ENCODE measurements around the gene CTDP1.

CTDP1 gene

DNA sequence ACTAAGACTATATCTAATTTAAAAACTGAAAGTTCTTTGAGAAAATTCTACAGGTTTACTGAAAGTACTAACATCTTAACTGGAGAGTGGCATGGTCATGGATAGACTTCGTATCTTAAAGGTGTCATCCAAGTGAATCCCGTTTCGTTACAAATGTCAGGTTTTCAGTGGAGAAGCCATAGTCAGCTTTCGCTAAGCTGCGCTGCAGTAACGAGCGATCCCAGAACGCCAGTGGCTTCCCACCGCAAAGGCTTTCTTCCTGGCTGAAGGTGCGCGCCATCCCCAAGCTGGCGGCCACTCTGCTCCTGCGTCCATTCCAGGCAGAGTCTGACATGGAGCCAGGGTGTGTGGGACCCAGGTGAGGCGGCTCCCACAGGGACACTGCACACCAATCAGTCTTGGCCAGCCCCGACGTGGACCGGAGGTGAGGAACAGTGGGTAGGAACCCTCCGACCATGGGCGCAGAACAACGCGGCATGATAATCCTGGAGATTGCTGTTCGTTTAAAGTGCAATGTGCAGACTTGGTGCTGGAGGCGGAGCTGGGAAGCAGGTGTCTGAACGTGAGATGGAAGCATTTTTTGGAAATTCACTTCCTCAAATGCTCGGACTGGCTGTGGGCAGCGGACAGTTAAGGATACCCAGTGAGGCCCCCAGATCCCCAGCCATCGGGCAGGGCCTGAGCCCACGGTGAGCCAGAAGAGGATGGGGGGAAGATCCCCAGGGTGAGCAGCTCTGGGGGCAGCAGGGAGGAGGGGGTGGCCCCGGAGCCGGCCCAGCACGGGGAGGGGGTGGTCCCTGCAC is 90.3 kb downstream of the CTDP1 start:
- DNase-seq = no peak

DNA sequence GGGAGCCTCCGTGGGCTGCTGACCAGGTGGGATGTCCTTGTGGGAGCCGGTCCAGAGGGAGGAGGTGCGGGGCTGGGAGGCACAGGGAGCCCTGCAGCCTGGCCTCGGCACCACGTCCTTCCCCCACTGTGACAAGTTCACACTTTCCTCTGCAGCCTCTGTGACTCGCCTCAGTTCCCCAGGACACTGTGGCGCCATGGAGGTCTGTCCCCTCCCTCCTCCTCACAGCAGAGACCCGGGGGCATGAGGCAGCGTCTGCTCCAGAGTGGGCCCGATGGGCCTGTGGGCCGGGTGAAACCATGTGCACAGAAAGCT is 90.9 kb downstream of the CTDP1 start:
- no peak for DNase-seq

DNA sequence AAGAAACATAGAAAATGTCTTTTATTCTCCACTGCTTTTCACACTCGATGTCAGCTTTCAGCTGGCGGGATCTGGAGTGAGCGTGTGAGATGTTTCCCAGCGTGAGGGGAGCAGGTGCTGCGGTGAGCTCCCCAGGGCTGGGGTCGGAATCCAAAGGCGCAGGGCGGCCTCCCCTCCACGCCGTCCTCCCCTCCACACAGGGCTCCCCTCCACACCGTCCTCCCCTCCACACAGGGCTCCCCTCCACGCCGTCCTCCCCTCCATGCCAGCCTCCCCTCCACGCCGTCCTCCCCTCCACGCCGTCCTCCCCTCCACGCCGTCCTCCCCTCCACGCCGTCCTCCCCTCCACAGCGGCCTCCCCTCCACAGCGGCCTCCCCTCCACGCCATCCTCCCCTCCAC is 91.2 kb downstream of the CTDP1 start:
- no peak for DNase-seq

DNA sequence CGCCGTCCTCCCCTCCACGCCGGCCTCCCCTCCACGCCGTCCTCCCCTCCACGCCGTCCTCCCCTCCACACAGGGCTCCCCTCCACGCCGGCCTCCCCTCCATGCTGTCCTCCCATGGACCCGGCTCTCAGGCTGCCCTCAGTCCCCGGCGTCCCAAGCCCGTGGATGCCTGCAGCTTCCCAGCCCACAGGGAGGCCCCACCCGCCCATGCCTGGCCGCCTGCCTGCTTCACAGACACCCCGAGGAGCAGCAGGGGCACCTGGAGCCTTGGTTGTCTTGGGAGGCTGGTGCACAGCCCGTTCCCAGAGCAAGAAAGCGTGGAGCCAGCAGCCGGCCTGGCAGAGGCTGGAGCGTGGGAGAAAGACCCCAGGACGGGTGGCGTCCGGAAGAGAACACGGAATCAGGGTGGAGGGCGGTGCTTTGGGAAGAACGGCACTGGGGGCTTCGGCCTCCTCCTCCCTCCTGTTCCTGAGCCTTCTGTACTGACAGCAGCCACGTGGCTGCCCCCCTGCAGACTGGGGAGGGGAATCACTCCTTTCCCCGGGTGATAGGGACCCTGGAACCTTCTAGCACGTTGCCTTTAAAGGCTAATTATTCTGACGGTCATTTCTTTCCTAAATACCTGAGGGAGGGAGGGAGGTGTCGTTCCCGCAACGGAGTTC is 92.0 kb downstream of the CTDP1 start:
- no peak for DNase-seq

DNA sequence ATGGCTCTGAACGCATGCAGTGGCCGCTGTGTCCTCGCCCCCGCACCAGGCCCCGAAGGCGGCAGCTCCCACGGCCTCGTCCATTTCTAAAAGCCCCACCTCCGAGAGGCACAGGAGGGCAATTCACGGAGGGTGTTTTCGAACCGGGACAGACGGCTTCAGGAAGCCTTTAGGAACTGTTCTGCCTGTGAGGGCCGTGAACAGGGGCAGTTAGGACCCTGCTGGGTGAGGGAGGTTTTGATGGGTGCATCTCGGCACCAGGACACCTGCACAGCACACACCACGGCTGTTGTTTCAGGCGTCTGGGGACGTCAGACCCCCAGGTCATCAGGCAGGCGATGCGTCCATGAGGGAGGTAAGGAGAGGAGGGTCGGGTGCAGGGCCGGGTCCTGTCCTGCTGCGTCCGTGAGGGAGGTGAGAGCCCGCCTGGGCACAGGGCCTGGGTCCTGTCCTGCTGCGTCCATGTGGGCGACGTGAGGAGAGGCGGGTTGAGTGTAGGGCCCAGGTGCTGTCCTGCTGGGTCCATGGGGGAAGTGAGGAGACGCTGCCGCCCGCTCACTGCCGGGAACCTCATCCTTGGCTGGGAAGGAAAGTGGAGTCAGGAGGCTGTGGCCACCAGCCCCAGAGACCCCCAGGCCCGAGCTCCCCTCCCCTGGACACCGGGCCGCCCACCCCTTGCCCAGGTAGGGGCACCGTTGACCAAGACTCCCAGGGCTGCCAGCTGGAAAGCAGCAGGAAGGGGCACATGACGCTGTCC is 92.7 kb downstream of the CTDP1 start:
- DNase-seq = no peak

DNA sequence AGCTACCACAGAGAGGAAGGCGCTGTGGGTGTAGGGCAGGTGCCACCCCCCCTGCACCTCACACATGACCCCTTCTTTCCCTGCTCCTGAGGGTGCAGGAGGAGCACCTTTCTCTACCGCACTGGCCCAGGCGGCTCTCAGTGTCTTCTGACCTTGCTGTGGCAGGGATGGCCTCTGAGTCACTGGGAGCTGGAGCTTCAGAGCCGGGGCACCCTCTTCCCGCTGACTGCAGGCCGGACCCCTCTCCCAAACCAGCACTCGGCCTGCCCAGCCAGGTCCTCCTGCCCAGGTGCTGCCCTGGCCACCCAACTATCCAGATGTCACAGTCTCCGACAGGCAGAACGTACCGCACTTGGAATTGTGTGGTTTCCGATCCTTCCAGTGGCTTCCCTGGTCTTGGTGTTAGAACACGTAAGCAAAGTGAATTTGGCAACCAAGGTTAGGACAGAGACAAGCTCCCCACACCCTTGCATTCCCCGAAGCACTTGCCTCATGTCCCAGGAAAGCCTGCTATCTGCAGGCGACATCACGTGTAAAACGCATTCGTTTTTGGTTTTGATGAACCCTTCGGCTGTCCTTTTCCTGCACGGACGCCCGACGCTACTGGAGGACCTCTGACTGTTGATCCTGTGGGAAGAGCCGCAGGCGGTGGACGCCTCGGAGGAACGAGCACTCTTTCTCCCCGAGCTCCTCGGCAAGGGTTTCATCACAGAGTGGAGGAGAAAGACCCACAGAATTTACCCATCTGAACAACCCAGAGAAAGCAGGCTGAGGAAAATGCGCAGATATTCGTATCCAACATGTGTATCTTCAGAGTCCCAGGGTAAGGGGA is 93.5 kb downstream of the CTDP1 start:
- no peak for DNase-seq

DNA sequence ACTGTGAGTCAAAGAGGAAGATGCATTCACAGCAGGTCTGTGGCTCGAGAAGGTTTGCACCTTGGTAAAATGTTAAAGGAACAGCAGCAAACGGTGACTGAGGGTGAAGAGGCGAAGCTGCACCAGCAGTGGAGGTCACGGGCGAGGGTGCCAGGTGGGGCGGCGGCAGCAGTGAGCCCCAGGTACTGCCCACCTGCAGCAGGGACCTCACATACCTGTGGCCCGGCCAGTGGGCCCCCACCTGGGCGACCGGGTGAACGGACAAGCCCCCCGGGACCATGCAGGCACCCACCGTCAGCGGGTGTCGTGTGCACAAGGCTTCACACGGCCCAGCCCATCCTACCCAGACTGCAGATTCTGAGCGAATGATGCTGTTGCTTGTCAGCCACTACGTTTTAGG is 94.5 kb downstream of the CTDP1 start:
- no peak for DNase-seq

DNA sequence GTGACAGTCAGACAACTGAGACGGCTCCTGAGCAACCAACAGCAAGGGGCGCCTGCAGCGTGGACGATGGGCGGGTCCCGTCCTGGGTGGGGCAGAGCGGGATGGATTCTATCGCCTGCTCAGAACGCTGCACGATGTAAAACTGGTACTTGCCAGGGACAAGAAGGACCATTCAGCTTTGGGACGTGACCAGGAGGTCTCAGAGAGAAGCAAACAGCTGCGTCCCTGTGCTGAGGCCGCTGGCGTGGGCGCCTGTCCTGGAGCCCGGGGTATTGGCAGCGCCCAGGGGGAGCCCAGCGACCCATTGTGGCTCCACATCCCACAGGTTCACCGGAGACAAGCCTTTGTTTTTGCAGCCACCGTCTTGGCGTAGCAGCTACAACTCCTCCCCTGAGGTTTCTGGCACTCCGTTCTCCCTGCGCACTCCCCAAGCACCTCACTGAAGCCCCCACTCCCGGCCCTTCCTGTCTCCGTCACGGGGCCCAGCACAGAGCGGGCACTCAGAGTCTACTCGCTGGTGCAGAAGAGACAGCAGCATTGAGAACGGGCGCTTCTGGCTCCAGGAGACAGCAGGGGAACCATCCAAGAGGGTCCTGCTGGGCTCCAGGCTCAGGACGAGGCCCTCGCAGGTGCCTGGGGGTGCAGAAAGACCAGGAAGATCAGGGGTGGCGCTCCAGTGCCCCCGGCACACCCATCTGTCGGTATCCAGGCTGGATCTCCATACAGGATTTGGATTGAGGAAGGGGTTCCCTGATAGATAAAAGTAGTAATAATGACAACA is 96.0 kb downstream of the CTDP1 start:
- no peak for DNase-seq

DNA sequence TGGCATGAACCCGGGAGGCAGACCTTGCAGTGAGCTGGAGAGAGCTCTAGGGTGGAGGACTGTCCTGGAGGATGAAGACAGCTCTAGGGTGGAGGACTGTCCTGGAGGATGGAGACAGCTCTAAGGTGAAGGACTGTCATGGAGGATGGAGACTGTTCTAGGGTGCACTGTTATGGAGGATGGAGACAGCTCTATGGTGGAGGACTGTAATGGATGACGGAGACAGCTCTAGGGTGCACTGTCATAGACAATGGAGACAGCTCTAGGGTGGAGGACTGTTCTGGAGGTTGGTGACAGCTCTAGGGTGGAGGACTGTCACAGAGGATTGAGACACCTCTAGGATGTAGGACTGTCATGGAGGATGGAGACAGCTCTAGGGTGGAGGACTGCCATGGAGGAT is 97.1 kb downstream of the CTDP1 start:
- DNase-seq = no peak

DNA sequence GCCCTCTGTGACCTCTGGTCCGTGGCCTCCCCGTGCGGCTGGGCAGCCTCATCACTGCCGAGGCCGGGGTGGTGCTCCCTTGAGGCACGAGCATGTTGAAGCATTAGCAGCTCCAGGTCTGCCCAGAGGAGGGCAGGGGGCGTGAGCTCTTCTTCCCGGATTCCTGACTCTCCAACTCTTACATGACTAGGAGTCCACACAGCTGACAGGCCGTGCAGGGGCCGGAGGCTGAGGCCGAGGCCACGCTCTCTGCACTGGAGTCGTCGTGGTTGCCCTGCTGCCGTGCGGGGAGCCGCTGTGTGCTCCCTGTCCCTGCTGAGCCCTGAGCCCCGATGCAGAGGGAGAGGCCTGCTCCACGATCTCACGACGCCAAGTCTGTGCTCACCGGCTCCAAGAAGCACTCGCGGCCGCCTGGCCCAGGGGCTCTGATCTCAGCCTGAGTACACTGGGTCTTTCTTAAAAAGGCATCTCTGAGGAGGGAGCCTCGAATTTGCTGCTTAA is 98.7 kb downstream of the CTDP1 start:
- no peak for DNase-seq

DNA sequence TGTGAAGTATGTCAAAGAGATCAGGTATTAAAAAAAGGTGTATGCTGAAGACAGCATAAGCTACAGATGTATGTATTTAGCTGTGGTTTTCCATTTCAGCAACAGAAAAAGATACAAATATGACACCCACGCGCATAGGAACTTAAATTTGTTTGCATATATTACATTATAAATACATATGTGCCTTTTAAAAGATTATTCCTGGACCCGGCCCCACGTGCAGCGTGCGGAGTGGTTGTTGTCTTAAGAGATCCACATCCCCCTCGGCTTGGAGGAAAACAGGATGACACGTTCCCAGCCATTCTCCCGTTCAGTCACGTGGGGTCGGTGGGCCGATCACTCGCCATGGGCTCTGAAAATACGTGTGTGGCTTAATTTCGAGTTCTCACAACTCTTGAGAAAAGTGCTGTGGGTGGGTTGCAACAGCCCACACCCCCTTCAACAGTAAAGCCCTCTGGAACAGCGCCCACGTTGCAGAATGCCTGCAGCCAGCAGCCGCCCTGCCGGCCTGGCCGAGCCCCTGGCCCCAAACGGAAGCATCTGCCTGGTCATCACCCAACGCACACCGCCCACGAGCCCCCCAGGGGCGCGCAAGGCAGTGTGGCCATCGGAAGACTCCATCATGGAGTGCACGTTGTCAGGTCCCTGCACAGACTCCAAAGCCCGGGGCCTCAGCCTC is 99.6 kb downstream of the CTDP1 start:
- no peak for DNase-seq

DNA sequence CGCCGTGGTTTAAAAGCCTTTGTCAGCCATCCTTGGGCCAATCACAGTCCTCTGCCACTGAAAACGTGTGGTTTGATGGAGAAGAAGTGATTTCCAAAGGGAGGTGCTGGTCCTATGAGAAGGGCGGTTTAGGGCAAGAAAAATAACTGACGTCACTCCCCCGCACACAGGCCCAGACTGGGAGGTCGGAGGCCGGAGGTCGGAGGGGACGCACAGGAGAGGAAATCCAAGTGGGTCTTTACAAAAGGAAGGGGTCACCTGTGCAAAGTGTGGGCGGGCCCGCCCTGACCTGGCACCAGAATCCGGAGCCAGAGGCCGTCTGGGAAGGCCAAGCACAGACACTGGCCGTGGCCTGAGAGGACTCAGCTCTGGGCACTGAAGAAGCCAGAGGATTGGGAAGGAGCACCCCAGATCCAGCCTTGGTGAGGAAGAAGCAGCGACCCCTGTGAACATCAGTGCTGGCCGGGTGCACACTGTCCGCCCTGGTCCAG is 100.1 kb downstream of the CTDP1 start:
- no peak for DNase-seq

DNA sequence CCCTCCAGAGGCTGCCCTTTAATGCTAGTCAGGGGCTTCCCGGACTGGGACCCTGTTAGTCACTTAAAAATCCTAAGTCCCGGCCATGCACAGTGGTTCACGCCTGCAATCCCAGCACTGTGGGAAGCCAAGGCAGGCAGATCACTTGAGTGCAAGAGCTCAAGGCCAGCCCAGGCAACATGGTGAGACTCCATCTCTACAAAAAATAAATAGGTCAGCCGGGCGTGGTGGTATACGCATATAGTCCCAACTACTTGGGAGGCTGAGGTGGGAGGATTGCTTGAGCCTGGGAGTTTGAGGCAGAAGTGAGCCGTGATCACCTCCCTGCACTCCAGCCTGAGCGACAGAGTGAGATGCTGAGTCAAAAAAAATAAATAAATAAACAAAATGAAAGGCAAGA is 100.9 kb downstream of the CTDP1 start:
- no peak for DNase-seq

DNA sequence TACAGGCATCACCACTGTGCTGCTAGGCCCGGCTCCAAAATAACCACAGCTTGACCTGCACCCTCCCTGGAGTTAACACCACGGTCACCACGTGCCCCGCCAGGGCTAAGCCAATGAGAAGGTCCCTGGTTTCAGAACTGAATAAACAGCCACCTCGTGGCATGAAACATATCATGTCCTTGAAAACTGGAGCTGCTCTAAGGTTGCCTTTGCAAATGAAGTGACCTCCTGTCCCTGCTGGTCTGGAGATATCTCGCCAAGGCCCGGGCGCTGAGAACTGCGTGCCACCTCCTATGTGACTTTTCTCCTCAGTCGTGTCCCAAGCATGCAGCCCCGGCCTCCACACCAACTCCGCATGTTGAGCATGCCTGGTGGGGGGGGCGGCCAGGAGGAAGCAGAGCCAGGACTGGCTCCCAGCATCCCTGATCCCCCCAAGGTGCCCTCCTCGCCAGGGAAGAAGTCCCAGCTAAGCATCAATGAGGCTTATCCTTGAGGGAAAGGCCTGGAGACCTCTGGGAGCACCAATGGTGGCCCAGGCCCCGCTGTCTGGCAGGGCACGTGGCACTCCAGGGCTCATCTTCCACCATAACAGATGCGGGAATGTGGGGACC is 101.8 kb downstream of the CTDP1 start:
- no peak for DNase-seq

DNA sequence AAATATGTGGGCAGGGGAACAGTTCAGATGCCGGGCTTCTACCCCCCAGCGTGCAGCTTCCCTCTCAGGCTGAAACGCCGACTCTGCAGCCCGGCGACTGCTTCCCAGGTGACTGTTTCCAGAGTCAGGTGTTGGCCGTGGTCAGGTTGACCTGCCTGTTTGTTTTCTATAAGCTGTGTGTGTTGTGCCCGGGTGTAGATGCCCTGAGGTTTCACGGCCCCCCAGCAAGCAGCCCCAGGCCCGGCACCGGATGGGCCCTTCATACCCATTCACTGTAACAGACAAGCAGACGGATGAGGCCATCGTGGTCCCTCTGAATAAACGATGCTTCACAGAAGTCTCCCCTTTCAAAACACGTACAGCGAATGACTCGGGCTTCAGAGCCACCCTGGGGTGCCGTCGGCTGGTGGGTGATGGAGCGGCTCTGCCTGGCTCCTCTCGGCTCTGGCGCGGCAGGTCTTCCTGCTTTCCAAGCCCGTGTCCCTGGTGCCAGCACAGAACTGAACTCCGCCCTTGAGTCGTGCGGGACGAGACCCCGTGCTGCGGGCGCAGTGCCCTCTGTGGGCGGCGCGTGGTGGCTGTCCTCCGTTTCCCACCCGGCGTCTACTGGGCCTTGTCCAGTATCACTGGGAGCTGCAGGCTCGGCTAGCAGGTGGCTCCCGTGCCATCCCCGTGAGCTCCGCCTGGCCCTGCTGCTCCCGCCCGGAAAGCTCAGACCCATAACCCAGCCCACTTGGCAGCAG is 103.1 kb downstream of the CTDP1 start:
- DNase-seq = no peak

DNA sequence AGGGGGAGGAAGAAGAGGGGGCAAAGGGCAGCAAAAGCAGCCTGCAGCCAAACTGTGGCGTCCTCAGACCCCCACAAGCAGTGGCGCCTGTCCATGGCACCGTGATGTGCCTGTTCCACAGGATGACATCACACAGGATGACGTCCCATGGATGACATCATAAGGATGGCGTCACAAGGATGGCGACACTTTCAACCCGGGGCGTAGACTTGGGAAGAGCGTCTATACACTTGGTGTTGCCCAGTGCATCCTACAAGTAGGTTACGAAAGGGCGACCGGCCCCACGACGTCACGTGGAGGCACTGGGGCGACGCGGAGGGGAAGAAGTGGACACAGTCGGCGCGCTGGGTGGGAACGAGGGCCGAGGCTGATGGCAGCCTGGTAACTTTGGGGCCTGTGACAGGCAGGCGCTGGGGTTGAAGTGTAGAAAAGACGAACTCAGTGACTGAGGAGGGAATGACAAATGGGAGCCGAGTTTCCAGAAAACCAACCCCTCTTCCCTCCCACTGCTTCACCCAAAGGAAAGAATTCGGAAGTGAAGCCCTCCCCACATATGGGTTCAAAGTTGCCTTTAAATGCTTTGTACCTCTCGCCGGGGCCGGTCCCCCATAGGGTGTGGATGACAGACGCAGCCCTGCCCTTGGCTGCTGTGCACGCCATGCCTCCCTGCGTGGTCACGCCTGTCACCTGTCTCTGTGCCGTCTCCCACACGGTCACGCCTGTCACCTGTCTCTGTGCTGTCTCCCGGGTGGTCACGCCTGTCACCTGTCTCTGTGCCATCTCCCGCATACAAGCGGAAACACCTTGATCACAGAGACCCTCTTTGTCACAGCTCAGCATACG is 104.7 kb downstream of the CTDP1 start:
- no peak for DNase-seq

DNA sequence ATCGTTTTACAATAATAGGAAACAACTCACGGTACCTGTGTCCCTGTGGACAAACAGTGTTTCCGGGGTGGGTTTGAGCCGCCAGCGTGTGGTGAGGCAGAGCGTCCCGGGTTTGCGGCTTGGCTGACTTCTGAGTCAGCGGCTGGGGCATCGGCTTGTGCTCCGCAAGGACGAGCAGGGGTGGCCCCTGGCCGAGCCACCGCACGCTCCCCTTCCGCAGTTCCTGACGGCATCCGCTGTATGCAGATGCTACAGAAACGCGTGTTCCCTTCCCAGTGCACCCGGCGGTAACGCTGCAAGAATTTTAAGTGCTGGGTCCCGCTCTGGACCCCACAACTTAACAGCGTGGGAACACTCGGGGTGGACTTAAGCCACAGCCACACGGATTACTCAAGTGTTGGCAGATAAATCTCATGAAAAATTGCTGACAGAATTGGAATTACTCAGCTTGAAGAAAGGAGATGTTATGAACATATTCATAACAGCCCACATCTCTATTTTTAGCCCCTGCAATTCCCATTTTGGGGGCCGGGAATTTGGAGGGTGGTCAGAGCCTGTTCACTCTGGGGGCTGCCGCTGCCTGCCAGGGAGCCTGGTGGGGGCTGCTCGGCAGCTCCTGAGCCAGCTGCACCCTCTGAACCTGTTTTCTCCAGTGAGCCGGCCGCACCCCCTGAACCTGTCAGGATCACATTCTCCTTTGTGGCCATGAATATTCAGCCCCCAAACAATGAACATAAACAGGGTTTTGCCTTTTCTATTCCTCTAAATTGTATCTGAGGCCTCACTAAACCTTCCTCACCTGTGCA is 105.6 kb downstream of the CTDP1 start:
- no peak for DNase-seq

DNA sequence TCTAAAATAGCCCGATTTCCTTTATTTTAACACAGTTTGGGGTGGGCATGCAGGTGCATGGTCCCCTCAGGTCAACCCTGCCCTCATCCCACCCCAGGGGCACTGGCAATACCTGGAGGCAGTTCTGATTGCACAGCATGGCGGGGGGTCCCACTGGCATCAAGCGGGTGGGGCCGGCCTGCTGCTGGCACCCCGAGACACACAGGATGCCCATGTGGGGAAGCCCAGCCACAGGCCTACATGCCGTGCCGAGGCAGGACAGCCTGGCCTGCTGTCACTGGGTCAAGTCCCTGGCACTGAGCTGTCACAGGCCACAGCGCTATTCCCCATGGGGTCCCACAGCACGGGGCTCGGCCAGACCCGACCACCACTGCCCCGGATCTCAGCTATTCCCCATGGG is 106.2 kb downstream of the CTDP1 start:
- no peak for DNase-seq
